T-helper 1 cell treated with Interleukin-12 subunit alpha and Interleukin-12 subunit beta and Interleukin-4 antibody, amounts not matched to agents 30 ng/mL and 1 ng/mL, for 36 hours (primary cell): ENCODE measurements around the gene CHD2. TPM values are rescaled to one million over a fixed set of nuclear protein-coding genes. Genes with fewer than 3 reads are reported as not detected.

Experiments
- intact Hi-C: fragments of 100-400 bp; cut with micrococcal nuclease; formaldehyde crosslinking; loops from one replicate; pipeline ENCODE4 v1.15.1; 2024
- total RNA-seq: library from RNA; stranded (reverse); gene quantifications from 2 replicates; pipeline ENCODE4 v1.2.3, GENCODE V29; 2022

The CHD2 gene
- total RNA-seq, 1 donor from 2014 or later: 146 TPM

GRCh38 chr15:93076217-93076616 lies 176.1 kb downstream of the CHD2 start:
- intact Hi-C loops: no loop called here

- intact Hi-C loops: no loop called here
Measured at GRCh38 chr15:93076875-93077274, 176.8 kb downstream of the CHD2 start.

Other genes with a start within 250 kb of the CHD2 start
- 3.1 and 4.8 TPM in 2 replicates for gene FAM174B, start 244.5 kb upstream of the CHD2 start, total RNA-seq
- gene RGMA, start 188.9 kb downstream of the CHD2 start, total RNA-seq: 0.07 TPM in 1 of 2 replicates, not detected in the other